C4-2B (cell line): ENCODE data around the gene RRM1.

Experiments
- ZFX ChIP-seq: fragments of 450-650 bp; IDR thresholded peaks from 2 replicates; pipeline ENCODE4 v1.6.1; 2017
- TF ChIP-seq, protein P1 (sequence below): fragments of 450-650 bp; conservative IDR thresholded peaks from 2 replicates; pipeline ENCODE4 v1.5.1; 2017; ENCODE audit warnings: mild to moderate bottlenecking

DNA sequence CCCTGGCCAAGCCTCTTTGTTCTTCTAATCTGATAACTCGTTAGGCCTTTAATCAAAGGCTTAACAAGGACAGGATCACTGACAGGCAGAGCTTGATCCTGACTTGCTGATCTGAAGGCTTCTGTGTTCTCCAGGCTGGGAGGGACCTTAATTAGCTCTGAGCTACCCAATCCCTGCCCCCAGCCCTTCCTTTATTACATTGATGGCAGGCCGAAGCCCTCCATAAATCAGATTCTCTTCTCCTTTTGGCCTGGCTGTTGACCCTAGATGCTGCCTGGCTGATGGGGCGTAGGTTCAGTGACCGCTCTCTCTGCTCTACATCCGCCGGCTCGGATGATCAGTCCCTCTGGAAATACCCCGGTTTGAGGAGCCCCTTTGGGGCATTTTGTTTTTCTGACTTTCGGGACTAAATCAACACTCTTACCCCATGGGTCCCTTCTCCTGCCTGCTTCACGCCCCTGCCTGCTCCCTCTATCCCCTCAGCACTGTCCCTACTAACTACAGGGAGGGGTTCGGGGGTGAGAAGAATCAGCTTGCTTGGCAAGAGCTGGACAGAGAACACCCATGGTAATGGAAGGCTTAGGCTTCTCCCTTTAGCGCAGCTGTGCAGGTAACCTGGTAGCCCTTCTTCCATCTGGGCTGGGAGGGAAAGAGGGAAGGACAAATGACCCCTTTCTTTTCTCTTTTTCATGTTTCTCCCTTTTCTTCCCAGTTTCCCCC is 10.0 kb upstream of the RRM1 start:
- TF ChIP-seq, protein P1, sequence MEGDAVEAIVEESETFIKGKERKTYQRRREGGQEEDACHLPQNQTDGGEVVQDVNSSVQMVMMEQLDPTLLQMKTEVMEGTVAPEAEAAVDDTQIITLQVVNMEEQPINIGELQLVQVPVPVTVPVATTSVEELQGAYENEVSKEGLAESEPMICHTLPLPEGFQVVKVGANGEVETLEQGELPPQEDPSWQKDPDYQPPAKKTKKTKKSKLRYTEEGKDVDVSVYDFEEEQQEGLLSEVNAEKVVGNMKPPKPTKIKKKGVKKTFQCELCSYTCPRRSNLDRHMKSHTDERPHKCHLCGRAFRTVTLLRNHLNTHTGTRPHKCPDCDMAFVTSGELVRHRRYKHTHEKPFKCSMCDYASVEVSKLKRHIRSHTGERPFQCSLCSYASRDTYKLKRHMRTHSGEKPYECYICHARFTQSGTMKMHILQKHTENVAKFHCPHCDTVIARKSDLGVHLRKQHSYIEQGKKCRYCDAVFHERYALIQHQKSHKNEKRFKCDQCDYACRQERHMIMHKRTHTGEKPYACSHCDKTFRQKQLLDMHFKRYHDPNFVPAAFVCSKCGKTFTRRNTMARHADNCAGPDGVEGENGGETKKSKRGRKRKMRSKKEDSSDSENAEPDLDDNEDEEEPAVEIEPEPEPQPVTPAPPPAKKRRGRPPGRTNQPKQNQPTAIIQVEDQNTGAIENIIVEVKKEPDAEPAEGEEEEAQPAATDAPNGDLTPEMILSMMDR, result no peak
- no peak for TF ChIP-seq ZFX
